RPMI7951 (cell line): Measurements from ENCODE around the gene ATP6V1E1. TPM values are rescaled to one million over a fixed set of nuclear protein-coding genes. Genes with fewer than 3 reads are reported as not detected.
A peak's percentile ranks its signal among the peaks of the same experiment; 100 is the strongest.

Experiments used
- DNase-seq: peaks from one replicate; pipeline ENCODE4 v3.0.0-alpha.2; 2012; ENCODE audit warnings: low read depth
- total RNA-seq: library from RNA; depleted of rRNA; stranded (reverse); fragments of >200 nt; shearing (Covaris generic); gene quantifications from 2 replicates; pipeline ENCODE4 v1.2.3, GENCODE V29; 2014

The ATP6V1E1 gene
- total RNA-seq, 1 experiment from 2014 or later: 134 TPM

- no peak for DNase-seq
These were observed 5.4 kb upstream of the ATP6V1E1 start for GRCh38 chr22:17633998-17634323.

- DNase-seq: peak; percentile 43
These were observed 4.9 kb upstream of the ATP6V1E1 start for GRCh38 chr22:17633217-17633997.

- DNase-seq: no peak
These were observed 2.6 kb upstream of the ATP6V1E1 start for GRCh38 chr22:17631076-17631565.

- no peak for DNase-seq
These were observed 1.1 kb upstream of the ATP6V1E1 start for GRCh38 chr22:17629641-17630040.

GRCh38 chr22:17629173-17629489 is 582 bp upstream of the ATP6V1E1 start:
- no peak for DNase-seq

GRCh38 chr22:17627961-17628405 is 566 bp downstream of the ATP6V1E1 start:
- DNase-seq: no peak

- DNase-seq: no peak
These were observed 15.3 kb downstream of the ATP6V1E1 start for GRCh38 chr22:17613280-17613679.

- no peak for DNase-seq
These were observed 16.5 kb downstream of the ATP6V1E1 start for GRCh38 chr22:17612057-17612456.

- DNase-seq: no peak
These were observed 20.5 kb downstream of the ATP6V1E1 start for GRCh38 chr22:17607891-17608521.

GRCh38 chr22:17606496-17606895 is 22.1 kb downstream of the ATP6V1E1 start:
- no peak for DNase-seq

GRCh38 chr22:17603668-17604067 is 24.9 kb downstream of the ATP6V1E1 start:
- DNase-seq: no peak

GRCh38 chr22:17601031-17601430 is 27.5 kb downstream of the ATP6V1E1 start:
- DNase-seq: no peak

GRCh38 chr22:17598318-17598717 is 30.2 kb downstream of the ATP6V1E1 start:
- DNase-seq: no peak

GRCh38 chr22:17597217-17597616 is 31.3 kb downstream of the ATP6V1E1 start:
- DNase-seq: no peak

- DNase-seq: no peak
These were observed 32.3 kb downstream of the ATP6V1E1 start for GRCh38 chr22:17596226-17596625.

GRCh38 chr22:17592201-17592600 is 36.3 kb downstream of the ATP6V1E1 start:
- DNase-seq: no peak

GRCh38 chr22:17590586-17590985 is 38.0 kb downstream of the ATP6V1E1 start:
- no peak for DNase-seq

- no peak for DNase-seq
These were observed 38.7 kb downstream of the ATP6V1E1 start for GRCh38 chr22:17589810-17590375.

GRCh38 chr22:17588606-17589005 is 39.9 kb downstream of the ATP6V1E1 start:
- no peak for DNase-seq

GRCh38 chr22:17587629-17588028 is 40.9 kb downstream of the ATP6V1E1 start:
- no peak for DNase-seq

- DNase-seq: no peak
These were observed 41.6 kb downstream of the ATP6V1E1 start for GRCh38 chr22:17586831-17587440.

GRCh38 chr22:17583151-17583550 is 45.4 kb downstream of the ATP6V1E1 start:
- DNase-seq: no peak

GRCh38 chr22:17581631-17582030 is 46.9 kb downstream of the ATP6V1E1 start:
- DNase-seq: no peak
